Mucosa of stomach (tissue), 1 donor: ENCODE data around the gene PRKG1.

Experiments
- H3K27me3 ChIP-seq: one replicate; pipeline ENCODE4 v1.7.0; 2013; ENCODE audit warnings: mild to moderate bottlenecking, low read length; ENCODE audit not compliant: control insufficient read depth, insufficient read depth
- H3K36me3 ChIP-seq: one replicate; pipeline ENCODE4 v1.7.0; 2013; ENCODE audit warnings: low read length; ENCODE audit not compliant: control insufficient read depth, insufficient read depth
- H3K4me1 ChIP-seq: one replicate; pipeline ENCODE4 v1.7.0; 2013; ENCODE audit warnings: mild to moderate bottlenecking, low read length; ENCODE audit not compliant: control insufficient read depth, insufficient read depth
- H3K4me3 ChIP-seq: one replicate; pipeline ENCODE4 v1.7.0; 2013; ENCODE audit warnings: low read length
- H3K9ac ChIP-seq: one replicate; pipeline ENCODE4 v1.7.0; 2013; ENCODE audit warnings: mild to moderate bottlenecking, low read length, moderate library complexity
- H3K9me3 ChIP-seq: one replicate; pipeline ENCODE4 v1.7.0; 2013; ENCODE audit warnings: mild to moderate bottlenecking, low read length, moderate library complexity; ENCODE audit not compliant: control insufficient read depth
- donor health status: Pancreatic carcinoma.

Gene PRKG1

DNA sequence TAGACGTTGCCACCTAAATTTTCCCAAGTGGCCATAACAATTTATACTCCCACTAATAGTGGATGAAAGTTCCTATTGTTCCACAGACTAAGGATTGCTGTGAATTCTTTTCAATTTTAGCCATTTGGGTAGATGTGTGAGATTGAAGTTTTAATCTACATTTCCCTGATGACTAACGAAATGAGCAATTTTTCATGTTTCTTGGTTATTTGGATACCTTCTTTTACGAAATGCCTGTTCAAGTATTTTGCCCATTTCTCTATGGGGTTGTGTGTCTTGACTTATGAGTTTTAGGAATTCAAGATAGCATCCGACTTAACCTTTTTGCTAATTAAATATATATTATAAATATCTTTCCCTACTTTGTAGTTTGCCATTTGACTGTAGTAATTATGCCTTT lies 16.4 kb upstream of the PRKG1 start:
- Histone ChIP-seq H3K9ac (no peak overlapping the region), H3K4me3 (no peak overlapping the region), H3K9me3 (no peaks in the 10 kb centered on the region), H3K4me1 (no peaks in the 10 kb centered on the region), H3K36me3 (no peaks in the 10 kb centered on the region), H3K27me3 (no peaks in the 10 kb centered on the region)

DNA sequence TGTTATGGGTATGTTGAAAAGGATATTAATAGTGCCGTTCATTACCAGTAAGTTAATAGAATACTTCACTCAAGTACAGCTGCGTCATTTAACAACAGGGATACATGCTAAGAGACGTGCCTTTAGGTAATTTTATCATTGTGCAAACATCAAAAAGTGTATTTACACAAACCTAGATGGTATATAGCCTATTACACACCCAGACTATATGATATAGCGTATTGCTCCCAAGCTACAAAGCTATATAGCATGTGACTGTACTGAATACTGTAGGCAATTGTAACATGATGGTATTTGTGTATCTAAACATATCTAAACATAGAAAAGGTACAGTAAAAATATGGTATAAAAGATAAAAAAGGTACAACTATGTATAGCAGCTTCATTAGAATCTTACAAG lies 11.1 kb upstream of the PRKG1 start:
- Histone ChIP-seq H3K9ac (no peak overlapping the region), H3K4me3 (no peak overlapping the region), H3K27me3 (no peaks in the 10 kb centered on the region), H3K9me3 (no peaks in the 10 kb centered on the region), H3K4me1 (no peaks in the 10 kb centered on the region), H3K36me3 (no peaks in the 10 kb centered on the region)

GRCh38 chr10:51063659-51064535 lies 10.4 kb upstream of the PRKG1 start:
- no peak overlapping the region for H3K9ac ChIP-seq
- H3K27me3 ChIP-seq: no peaks in the 10 kb centered on the region
- H3K36me3 ChIP-seq: no peaks in the 10 kb centered on the region
- no peak overlapping the region for H3K4me3 ChIP-seq
- no peaks in the 10 kb centered on the region for H3K9me3 ChIP-seq
- H3K4me1 ChIP-seq: no peaks in the 10 kb centered on the region

DNA sequence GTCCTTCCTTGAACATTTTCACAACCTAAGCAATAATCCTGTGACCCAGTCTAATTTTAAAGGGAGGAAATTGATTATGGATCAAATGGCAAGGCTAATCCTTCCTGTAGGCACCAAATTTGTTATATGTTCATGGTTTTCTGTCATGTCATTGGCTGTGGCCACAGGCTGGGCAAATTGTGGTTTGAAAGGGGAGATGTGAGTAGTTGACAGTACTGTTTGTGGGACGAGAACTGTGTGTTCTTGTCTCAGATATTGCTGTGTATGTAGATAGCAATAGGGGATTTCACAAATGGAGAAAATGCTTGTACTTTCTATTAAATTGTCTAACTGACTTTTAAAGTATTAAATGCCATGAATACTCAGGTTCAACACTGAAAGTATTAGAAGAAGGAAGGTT lies 8.1 kb upstream of the PRKG1 start:
- H3K4me3 ChIP-seq: no peak overlapping the region
- no peaks in the 10 kb centered on the region for H3K9me3 ChIP-seq
- H3K4me1 ChIP-seq: no peaks in the 10 kb centered on the region
- no peaks in the 10 kb centered on the region for H3K36me3 ChIP-seq
- H3K9ac ChIP-seq: no peak overlapping the region
- no peaks in the 10 kb centered on the region for H3K27me3 ChIP-seq

- Histone ChIP-seq H3K27me3 (peaks cover 24% of the 10 kb centered on the region), H3K4me3 (no peak overlapping the region), H3K4me1 (no peaks in the 10 kb centered on the region), H3K36me3 (no peaks in the 10 kb centered on the region), H3K9ac (no peak overlapping the region), H3K9me3 (no peaks in the 10 kb centered on the region)
Measured at GRCh38 chr10:51072210-51072609, 2.1 kb upstream of the PRKG1 start.

DNA sequence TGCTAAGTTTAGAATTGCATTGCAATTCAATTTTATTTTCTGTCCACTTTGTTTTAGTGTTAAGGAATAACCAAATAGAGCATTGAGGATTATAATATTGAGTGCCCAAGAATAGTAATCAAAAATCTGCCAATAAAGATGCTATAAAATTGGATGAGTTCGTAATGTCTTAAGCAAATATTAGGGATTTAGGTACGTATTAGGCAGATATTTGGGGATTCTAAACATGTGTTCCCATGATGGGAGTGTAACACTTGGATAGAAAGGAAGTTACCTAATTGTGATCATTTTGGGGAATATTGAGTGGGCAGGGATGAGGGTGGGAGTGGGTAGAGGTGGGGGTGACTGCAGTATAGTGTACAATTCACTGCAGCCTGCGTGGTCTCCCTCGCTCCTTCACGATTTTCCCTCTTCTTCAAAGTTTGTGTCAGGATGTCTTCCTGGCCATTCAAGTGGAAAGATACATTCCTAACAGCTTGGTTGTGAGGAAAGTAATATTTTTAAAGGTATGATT lies 1.3 kb upstream of the PRKG1 start:
- no peak overlapping the region for H3K4me3 ChIP-seq

DNA sequence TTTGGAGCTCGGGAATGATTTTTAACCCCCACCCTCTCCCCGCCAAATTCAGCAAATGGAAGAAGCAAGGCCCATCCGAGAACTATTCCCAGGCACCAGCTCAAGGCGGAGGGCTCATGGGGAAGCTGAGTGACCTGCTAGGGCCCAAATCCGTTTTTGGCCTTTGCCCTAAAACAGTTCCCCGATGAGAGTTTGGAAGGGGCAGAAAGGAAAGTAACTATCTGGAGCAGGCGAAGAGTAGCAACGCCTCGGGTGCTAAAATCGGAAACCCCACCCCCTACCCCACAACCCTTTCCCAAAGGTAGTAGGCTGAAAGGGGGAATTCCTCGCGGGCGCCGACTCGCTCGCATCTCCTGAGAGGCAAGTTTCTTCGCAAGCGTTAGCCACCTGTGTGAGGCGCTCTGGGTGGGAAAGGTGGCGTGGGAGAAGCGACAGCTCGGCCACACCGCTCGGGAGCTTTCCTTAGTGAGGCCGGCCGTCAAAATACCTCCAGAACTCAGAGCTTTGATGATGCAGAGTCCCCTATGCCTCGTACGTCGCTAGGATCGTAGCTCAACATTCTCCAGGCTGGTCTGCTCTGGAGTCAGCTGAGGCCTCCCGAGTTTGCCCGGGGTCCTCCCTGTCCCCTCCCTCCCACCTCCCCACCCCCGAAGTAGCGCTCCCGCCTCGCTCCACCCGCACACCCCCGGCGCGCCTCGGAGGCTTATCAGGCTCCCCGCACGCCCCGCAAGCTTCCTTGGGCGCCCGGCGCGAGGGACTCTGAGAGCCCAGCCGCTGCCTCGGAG lies 642 bp upstream of the PRKG1 start:
- Histone ChIP-seq H3K4me3 (peak overlapping the region; percentile 34), H3K4me1 (no peaks in the 10 kb centered on the region), H3K27me3 (peaks cover 24% of the 10 kb centered on the region), H3K9me3 (no peaks in the 10 kb centered on the region), H3K36me3 (no peaks in the 10 kb centered on the region), H3K9ac (peak overlapping the region; percentile 32)

More for the DNA sequence above, 1.3 kb upstream of the PRKG1 start:
- Histone ChIP-seq H3K27me3 (peaks cover 24% of the 10 kb centered on the region), H3K9me3 (no peaks in the 10 kb centered on the region), H3K36me3 (no peaks in the 10 kb centered on the region), H3K9ac (peak overlapping the region; percentile 32), H3K4me1 (no peaks in the 10 kb centered on the region)

DNA sequence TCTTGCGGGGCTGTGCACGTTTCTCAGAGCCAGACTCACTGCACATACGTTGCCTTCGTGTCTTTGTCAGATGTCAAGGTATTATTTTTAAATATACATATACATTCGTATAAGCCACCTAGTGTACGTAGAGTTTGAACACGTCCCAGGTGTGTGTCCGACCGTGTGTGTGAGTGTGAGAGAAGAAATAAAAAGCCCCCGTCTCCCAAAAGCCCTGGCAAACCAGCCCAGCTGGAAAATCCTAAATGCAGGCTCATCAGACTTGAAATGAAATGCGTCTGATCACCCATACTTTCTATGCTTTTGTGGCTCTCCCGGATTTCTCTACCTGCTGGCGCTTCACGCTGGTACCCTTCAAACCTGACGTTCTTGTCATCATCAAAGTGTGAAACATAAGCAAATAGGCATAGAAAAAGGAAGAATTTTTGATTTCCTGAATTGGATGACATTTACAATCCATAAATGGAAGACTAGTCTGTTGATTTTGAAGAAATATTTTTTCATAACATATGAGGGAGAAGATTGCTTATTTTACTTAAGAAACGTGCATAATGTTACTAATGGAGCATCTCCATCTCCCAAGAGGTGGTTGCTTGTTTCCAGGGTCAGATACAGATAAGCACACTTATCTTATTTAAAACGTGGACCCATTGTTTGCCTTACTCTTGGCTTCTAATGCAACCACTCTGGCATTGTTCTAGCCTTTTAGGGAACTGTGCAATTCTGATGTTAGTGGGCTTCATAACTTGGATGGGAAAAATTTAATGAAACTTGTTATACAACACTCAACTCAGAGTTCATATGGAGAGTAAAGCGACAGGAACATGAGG lies 971 bp downstream of the PRKG1 start:
- H3K9ac ChIP-seq: peak overlapping the region; percentile 32
- H3K4me3 ChIP-seq: peak overlapping the region; percentile 34
- no peaks in the 10 kb centered on the region for H3K4me1 ChIP-seq
- peaks cover 24% of the 10 kb centered on the region for H3K27me3 ChIP-seq
- no peaks in the 10 kb centered on the region for H3K9me3 ChIP-seq
- H3K36me3 ChIP-seq: no peaks in the 10 kb centered on the region

- Histone ChIP-seq H3K9me3 (no peaks in the 10 kb centered on the region), H3K4me3 (no peak overlapping the region), H3K9ac (no peak overlapping the region), H3K36me3 (no peaks in the 10 kb centered on the region), H3K27me3 (peaks cover 24% of the 10 kb centered on the region), H3K4me1 (no peaks in the 10 kb centered on the region)
Measured at GRCh38 chr10:51075873-51076229, 1.6 kb downstream of the PRKG1 start.

DNA sequence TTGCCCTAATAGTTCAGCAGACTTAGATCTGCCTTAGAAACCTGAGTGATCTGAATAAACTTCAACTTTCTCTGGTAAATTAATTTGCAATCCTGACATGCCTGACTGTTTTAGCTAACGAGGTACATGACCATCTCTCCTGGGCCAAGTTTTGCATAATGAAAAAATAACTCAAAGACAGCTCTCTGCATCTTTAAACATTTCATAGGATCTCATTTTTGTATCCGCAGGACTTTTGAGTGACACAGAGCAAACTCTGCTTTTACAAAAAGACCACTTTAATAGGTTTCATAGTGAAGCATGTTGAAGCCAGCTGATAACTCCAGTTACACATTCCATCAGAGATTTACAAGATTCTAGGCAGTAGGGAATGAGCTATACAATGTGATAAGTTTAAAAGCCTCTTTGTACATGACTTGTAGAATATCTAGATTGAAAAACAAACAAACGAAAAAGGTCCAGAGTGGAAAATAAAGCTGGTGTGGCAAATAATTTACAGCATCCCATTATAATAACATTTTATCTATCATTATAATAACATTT lies 2.1 kb downstream of the PRKG1 start:
- Histone ChIP-seq H3K9me3 (no peaks in the 10 kb centered on the region), H3K4me3 (no peak overlapping the region), H3K4me1 (no peaks in the 10 kb centered on the region), H3K9ac (no peak overlapping the region), H3K27me3 (peaks cover 24% of the 10 kb centered on the region), H3K36me3 (no peaks in the 10 kb centered on the region)

DNA sequence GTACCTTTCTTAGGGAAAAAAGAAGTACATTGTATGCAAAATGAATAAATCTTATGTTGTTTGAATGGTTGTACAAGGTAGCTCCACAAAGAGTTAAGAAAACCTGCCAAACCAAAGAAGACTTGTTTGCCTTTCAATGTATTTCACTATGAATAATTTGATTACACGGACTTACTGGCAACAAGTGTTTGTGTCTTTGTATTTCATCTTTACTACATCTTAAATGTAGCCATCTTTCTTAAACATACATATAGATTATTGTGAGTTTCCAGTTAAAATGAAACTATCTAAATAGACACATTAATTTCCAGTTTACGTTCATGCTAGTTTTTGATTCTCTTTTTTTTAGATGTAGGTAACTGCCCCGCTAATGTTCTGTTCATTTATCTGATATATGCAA lies 2.8 kb downstream of the PRKG1 start:
- Histone ChIP-seq H3K4me3 (no peak overlapping the region), H3K9me3 (no peaks in the 10 kb centered on the region), H3K9ac (no peak overlapping the region), H3K4me1 (no peaks in the 10 kb centered on the region), H3K36me3 (no peaks in the 10 kb centered on the region), H3K27me3 (peaks cover 24% of the 10 kb centered on the region)
